Measurements from ENCODE around the gene G2E3. TPM values are rescaled to one million over a fixed set of nuclear protein-coding genes. Genes with fewer than 3 reads are reported as not detected.

The G2E3 gene
- total RNA-seq, 1 donor from 2014 or later: 11.8 TPM

DNA sequence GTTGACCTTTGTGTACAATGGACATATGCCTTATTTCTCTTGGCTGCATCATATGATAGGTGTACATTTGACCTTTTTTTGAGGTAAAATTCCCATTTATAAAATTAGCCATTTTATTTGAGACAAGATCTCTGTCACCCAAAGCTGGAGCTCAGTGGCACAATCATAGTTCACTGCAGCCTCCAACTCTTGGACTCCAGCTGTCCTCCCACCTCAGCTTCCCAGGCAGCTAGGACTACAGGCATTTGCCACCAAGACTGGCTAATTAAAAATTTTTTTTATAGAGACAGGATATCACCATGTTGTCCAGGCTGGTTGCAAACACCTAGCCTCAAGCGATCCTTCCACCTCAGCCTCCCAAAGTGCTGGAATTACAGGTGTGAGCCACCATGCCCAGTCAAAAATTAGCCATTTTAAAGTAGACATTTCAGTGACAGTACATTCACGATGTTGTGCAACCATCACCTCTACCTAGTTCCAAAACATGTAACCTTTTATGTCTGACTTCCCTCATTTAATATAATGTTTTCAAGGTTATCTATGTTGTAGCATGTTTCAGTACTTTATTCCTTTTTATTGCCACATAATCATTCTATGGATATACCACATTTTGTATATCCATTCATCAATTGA is 5.4 kb downstream of the G2E3 start:
- Histone ChIP-seq H3K36me3 (ENCODE audit: control insufficient read depth, insufficient read depth, low read length) (no peaks in the 10 kb centered on the region), H3K27me3 (ENCODE audit: control insufficient read depth, insufficient read depth, low read length) (no peaks in the 10 kb centered on the region), H3K4me3 (ENCODE audit: low read depth, low read length) (no peak overlapping the region)
- TF ChIP-seq, protein P1, sequence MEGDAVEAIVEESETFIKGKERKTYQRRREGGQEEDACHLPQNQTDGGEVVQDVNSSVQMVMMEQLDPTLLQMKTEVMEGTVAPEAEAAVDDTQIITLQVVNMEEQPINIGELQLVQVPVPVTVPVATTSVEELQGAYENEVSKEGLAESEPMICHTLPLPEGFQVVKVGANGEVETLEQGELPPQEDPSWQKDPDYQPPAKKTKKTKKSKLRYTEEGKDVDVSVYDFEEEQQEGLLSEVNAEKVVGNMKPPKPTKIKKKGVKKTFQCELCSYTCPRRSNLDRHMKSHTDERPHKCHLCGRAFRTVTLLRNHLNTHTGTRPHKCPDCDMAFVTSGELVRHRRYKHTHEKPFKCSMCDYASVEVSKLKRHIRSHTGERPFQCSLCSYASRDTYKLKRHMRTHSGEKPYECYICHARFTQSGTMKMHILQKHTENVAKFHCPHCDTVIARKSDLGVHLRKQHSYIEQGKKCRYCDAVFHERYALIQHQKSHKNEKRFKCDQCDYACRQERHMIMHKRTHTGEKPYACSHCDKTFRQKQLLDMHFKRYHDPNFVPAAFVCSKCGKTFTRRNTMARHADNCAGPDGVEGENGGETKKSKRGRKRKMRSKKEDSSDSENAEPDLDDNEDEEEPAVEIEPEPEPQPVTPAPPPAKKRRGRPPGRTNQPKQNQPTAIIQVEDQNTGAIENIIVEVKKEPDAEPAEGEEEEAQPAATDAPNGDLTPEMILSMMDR (IDR thresholded peaks at IDR 0.05; ENCODE audit: insufficient read depth, low read length, severe bottlenecking): no peak
- no peak for FAIRE-seq
- DNase-seq (ENCODE audit: low read depth): no peak

DNA sequence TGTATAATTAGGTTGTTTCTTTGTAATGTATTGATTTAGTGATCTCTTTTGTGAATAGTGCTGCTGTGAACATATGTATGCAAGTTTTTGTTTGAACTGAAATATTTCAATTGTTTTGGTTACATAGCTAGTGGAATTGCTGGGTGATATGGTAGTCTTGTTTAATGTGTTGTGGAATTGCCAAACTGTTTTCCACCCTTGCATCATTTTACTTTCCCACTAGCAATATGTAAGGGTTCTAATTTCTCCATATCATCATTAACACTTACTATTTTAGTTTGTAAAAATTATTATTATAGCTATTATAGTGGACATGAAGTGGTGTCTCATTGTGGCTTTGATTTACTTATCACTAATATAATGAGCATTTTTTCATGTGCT is 5.9 kb downstream of the G2E3 start:
- Histone ChIP-seq H3K27me3 (ENCODE audit: control insufficient read depth, insufficient read depth, low read length) (no peaks in the 10 kb centered on the region), H3K36me3 (ENCODE audit: control insufficient read depth, insufficient read depth, low read length) (no peaks in the 10 kb centered on the region), H3K4me3 (ENCODE audit: low read depth, low read length) (no peak overlapping the region)
- TF ChIP-seq, protein P1 (IDR thresholded peaks at IDR 0.05; ENCODE audit: insufficient read depth, low read length, severe bottlenecking): no peak
- DNase-seq (ENCODE audit: low read depth) (no peak), FAIRE-seq (no peak)

DNA sequence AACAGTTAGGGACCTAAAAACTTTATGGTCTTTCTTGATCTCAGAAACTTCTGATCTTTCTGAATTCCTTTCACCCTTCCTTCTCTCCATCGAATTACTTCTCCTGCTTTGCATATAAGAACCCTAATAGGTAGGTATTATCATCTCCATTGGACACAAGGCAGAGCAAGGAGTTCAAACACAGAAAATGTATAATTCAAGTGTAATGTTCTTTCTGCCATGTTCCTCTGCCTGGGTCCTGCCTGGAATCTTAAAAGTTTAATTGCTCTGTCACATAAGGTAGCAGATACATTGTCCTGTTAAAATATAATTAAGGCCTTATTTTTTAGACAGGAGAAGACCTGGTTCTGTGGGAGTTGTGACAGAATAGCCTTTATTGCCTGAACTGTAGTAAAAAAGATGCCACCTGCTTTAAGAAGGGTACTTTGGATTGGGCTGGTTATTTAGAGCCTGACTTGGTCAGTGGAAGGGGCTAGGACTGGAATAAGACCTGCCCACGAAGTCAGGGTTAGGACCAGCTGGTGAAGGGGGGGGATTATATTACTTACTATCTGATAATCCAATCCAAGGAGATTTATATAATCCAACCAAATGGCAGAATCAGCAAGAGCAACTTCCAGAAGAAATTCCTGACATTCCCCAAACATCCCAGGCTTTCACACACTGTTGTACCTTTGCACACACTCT is 10.4 kb downstream of the G2E3 start:
- Histone ChIP-seq H3K27me3 (ENCODE audit: control insufficient read depth, insufficient read depth, low read length) (no peaks in the 10 kb centered on the region), H3K4me3 (ENCODE audit: low read depth, low read length) (no peak overlapping the region), H3K36me3 (ENCODE audit: control insufficient read depth, insufficient read depth, low read length) (no peaks in the 10 kb centered on the region)
- FAIRE-seq (no peak), DNase-seq (ENCODE audit: low read depth) (no peak)
- TF ChIP-seq, protein P1 (IDR thresholded peaks at IDR 0.05; ENCODE audit: insufficient read depth, low read length, severe bottlenecking): no peak

DNA sequence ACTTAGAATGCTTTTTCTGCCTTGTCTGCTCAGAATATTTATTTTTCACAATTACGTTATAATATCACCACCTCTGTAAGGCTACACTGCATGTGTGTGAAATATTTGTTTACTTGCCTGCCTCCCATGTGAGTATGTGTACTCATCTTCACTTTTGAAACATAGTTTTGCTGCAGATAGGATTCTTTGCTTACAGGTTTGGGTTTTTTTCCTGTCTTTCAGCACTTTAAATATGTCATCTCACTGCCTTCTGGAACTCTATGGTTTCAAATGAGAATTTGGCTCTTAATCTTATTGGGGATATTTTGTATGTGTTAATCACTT is 10.9 kb downstream of the G2E3 start:
- Histone ChIP-seq H3K27me3 (ENCODE audit: control insufficient read depth, insufficient read depth, low read length) (no peaks in the 10 kb centered on the region), H3K36me3 (ENCODE audit: control insufficient read depth, insufficient read depth, low read length) (no peaks in the 10 kb centered on the region), H3K4me3 (ENCODE audit: low read depth, low read length) (no peak overlapping the region)
- FAIRE-seq (no peak), DNase-seq (ENCODE audit: low read depth) (no peak)
- TF ChIP-seq, protein P1 (IDR thresholded peaks at IDR 0.05; ENCODE audit: insufficient read depth, low read length, severe bottlenecking): no peak

DNA sequence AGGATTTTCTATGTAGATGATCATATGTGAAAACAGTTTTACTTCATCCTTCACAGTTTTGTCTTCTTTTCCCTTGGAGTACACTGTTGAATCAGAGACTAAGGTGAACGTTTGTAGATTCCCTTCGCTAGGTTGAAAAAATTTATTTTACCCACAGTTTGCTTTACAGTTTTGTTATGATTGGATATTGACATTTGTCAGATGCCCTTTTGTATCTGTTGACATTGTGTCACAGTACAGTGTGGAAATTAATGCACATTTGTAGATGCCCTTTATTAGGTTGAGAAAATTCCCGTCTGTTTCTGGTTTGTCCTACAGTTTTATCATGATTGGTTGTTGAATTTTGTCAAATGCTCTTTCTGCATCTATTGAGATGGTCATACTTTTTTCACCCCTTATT is 13.3 kb downstream of the G2E3 start:
- Histone ChIP-seq H3K36me3 (ENCODE audit: control insufficient read depth, insufficient read depth, low read length) (no peaks in the 10 kb centered on the region), H3K27me3 (ENCODE audit: control insufficient read depth, insufficient read depth, low read length) (no peaks in the 10 kb centered on the region), H3K4me3 (ENCODE audit: low read depth, low read length) (no peak overlapping the region)
- TF ChIP-seq, protein P1 (IDR thresholded peaks at IDR 0.05; ENCODE audit: insufficient read depth, low read length, severe bottlenecking): no peak
- FAIRE-seq (no peak), DNase-seq (ENCODE audit: low read depth) (no peak)

DNA sequence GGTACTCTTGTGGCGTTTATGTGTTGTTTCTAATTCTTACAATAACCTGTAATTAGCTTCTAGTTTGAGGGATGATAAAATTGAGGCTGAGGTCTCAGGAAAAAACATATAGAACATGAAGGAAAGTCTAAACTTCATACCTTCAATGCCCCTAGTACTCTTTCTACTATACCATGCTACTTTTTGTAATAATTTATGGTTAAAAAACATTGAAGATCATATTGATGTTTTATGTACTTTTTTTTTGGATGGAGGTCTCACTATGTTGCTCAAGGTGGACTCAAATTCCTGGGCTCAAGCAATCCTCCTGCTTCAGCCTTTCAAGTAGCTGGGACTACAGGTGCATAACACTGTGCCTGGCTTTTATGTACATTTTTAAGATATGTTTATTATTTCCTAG is 13.8 kb downstream of the G2E3 start:
- no peaks in the 10 kb centered on the region for H3K27me3 ChIP-seq (ENCODE audit: control insufficient read depth, insufficient read depth, low read length)
- FAIRE-seq (no peak), DNase-seq (ENCODE audit: low read depth) (no peak)
- H3K4me3 ChIP-seq (ENCODE audit: low read depth, low read length): no peak overlapping the region
- no peaks in the 10 kb centered on the region for H3K36me3 ChIP-seq (ENCODE audit: control insufficient read depth, insufficient read depth, low read length)
- TF ChIP-seq, protein P1 (IDR thresholded peaks at IDR 0.05; ENCODE audit: insufficient read depth, low read length, severe bottlenecking): no peak

All from bronchial epithelial cell (primary cell).